Measurements from ENCODE around the gene FAM120A. TPM values are rescaled to one million over a fixed set of nuclear protein-coding genes. Genes with fewer than 3 reads are reported as not detected.

FAM120A gene
- total RNA-seq, 1 donor from 2014 or later = 109 TPM

GRCh38 chr9:93476924-93477323, 25.4 kb downstream of the FAM120A start:
- Histone ChIP-seq H3K27me3 (no peaks in the 10 kb centered on the region), H3K4me1 (peaks cover 14% of the 10 kb centered on the region), H3K36me3 (peaks cover 34% of the 10 kb centered on the region), H3K4me3 (no peak overlapping the region), H3K9me3 (no peaks in the 10 kb centered on the region), H3K27ac (no peak overlapping the region)
- TF ChIP-seq CTCF (IDR thresholded peaks at IDR 0.05) = no peak
- DNase-seq (no peak), ATAC-seq (no peak)
- intact Hi-C loops (cut with DNase I) = no loop called here

DNA sequence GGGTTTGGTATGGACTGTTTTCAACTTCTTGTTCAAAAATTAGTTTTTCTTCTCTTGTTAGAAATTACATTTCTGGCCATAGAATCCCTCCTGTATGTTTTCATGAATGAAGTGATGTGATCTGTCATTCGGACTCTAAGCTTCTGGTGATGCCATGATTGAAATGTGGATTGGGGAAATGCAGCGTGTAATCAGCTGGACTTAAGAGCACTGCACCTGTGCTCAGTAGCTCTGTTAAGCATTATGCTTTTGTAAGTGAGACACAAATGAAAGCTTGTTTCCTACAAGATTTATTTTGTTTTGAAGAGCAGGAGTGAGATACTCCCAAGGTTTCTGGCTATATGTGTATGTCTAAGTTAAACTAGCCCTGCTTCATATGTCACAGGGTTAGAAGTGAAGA, 25.9 kb downstream of the FAM120A start:
- peaks cover 34% of the 10 kb centered on the region for H3K36me3 ChIP-seq

GRCh38 chr9:93479726-93480125, 28.2 kb downstream of the FAM120A start:
- no peak for TF ChIP-seq CTCF (IDR thresholded peaks at IDR 0.05)
- Histone ChIP-seq H3K9me3 (no peaks in the 10 kb centered on the region), H3K27me3 (no peaks in the 10 kb centered on the region), H3K4me3 (no peak overlapping the region), H3K27ac (no peak overlapping the region), H3K4me1 (peaks cover 11% of the 10 kb centered on the region), H3K36me3 (peaks cover 29% of the 10 kb centered on the region)
- no peak for DNase-seq
- ATAC-seq = no peak
- intact Hi-C loops (cut with DNase I) = no loop called here

More for the DNA sequence above, 25.9 kb downstream of the FAM120A start:
- no peak for TF ChIP-seq CTCF (IDR thresholded peaks at IDR 0.05)
- intact Hi-C loops (cut with DNase I) = no loop called here
- H3K4me3 ChIP-seq = no peak overlapping the region
- H3K4me1 ChIP-seq = peaks cover 14% of the 10 kb centered on the region
- no peaks in the 10 kb centered on the region for H3K9me3 ChIP-seq
- ATAC-seq (no peak), DNase-seq (no peak)
- no peaks in the 10 kb centered on the region for H3K27me3 ChIP-seq
- H3K27ac ChIP-seq = no peak overlapping the region

GRCh38 chr9:93480262-93480661, 28.8 kb downstream of the FAM120A start:
- Histone ChIP-seq H3K27ac (no peak overlapping the region), H3K27me3 (no peaks in the 10 kb centered on the region), H3K4me3 (no peak overlapping the region), H3K9me3 (no peaks in the 10 kb centered on the region), H3K36me3 (peaks cover 33% of the 10 kb centered on the region), H3K4me1 (peaks cover 11% of the 10 kb centered on the region)
- intact Hi-C loops (cut with DNase I) = no loop called here
- TF ChIP-seq CTCF (IDR thresholded peaks at IDR 0.05) = no peak
- DNase-seq (no peak), ATAC-seq (no peak)

DNA sequence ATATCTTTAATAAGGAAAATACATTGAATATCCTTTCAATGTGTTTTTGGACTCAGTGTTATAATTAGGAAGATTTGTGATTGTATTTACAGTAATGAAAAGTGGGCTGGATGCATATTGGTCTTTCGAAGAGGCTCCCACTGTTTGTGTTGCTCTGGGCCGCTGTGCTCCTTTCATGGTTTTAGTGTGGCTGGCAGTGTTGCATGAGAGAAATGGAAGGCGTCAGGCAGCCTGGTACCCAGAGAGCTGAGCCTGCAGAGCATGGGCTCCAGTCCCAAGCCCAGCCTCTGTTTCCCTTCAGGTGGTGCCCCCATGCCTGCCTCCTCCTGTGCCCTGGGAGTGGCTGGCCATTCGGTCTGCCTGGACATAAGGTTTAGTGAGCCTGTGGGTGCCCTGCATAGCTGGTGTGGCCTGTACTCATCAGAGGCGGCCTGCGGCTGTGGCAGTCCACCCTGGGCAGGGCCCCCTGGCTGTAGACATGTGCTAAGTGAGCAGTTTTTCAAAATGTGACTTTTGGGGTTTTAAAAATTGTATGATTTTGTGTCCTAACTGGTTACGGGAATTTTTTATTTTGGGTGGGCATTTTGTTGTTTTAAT, 29.3 kb downstream of the FAM120A start:
- intact Hi-C loops (cut with DNase I) = no loop called here
- H3K27ac ChIP-seq = no peak overlapping the region
- H3K4me3 ChIP-seq = no peak overlapping the region
- H3K36me3 ChIP-seq = peaks cover 37% of the 10 kb centered on the region
- no peak for TF ChIP-seq CTCF (IDR thresholded peaks at IDR 0.05)
- no peak for DNase-seq
- no peaks in the 10 kb centered on the region for H3K9me3 ChIP-seq
- H3K4me1 ChIP-seq = peaks cover 9% of the 10 kb centered on the region
- no peak for ATAC-seq
- H3K27me3 ChIP-seq = no peaks in the 10 kb centered on the region

DNA sequence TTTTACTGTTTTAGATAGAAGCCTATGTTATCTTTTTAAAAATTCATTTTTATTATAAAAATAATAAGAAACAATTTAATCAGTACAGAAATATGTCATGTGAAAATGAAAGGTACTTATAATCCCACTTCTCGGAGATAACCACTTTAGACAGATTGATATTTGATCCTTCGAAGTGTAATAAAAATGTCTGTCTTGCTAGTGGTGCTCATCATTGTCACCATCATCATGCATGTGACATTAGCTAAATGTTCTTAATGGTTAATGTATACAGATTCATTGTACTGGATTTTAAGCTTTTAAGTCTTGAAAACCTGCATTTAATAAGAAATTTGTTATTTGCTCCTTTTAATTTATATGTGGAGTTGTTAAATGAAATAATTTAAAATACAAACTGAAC, 32.0 kb downstream of the FAM120A start:
- ATAC-seq (no peak), DNase-seq (no peak)
- Histone ChIP-seq H3K27ac (no peak overlapping the region), H3K9me3 (no peaks in the 10 kb centered on the region), H3K36me3 (peaks cover 30% of the 10 kb centered on the region), H3K27me3 (no peaks in the 10 kb centered on the region), H3K4me3 (no peak overlapping the region), H3K4me1 (no peaks in the 10 kb centered on the region)
- TF ChIP-seq CTCF (IDR thresholded peaks at IDR 0.05) = no peak
- intact Hi-C loops (cut with DNase I) = no loop called here

All from upper lobe of right lung (tissue), 1 donor.